ENCODE data around the gene RAB40B.

The RAB40B gene

GRCh38 chr17:82716203-82717010 lies 17.9 kb upstream of the RAB40B start, which contains the start of gene FN3KRP:
TSS of gene FN3KRP (plus strand) at chr17:82716706. CDS start at chr17:82716756, 50 bp downstream.
- peak; percentile 95 for DNase-seq

GRCh38 chr17:82713071-82713723 lies 14.7 kb upstream of the RAB40B start:
- DNase-seq, result no peak

- DNase-seq, result no peak
Observed at GRCh38 chr17:82710499-82711232, 12.2 kb upstream of the RAB40B start.

- DNase-seq, result no peak
Observed at GRCh38 chr17:82709676-82710498, 11.4 kb upstream of the RAB40B start.

GRCh38 chr17:82709024-82709675 lies 10.7 kb upstream of the RAB40B start:
- no peak for DNase-seq

GRCh38 chr17:82705756-82706155 lies 7.3 kb upstream of the RAB40B start:
- no peak for DNase-seq

- no peak for DNase-seq
Observed at GRCh38 chr17:82704886-82705285, 6.4 kb upstream of the RAB40B start.

GRCh38 chr17:82703935-82704865 lies 5.7 kb upstream of the RAB40B start:
- no peak for DNase-seq

- no peak for DNase-seq
Observed at GRCh38 chr17:82703036-82703745, 4.7 kb upstream of the RAB40B start.

- DNase-seq, result no peak
Observed at GRCh38 chr17:82702231-82702927, 3.9 kb upstream of the RAB40B start.

- DNase-seq, result no peak
Observed at GRCh38 chr17:82699551-82699950, 1.1 kb upstream of the RAB40B start.

GRCh38 chr17:82698974-82699442 lies 510 bp upstream of the RAB40B start:
- DNase-seq, result no peak

GRCh38 chr17:82697808-82698064 lies 762 bp downstream of the RAB40B start:
- DNase-seq, result no peak

- no peak for DNase-seq
Observed at GRCh38 chr17:82696916-82697807, 1.3 kb downstream of the RAB40B start.

GRCh38 chr17:82696259-82696658 lies 2.2 kb downstream of the RAB40B start:
- no peak for DNase-seq

GRCh38 chr17:82694647-82695046 lies 3.9 kb downstream of the RAB40B start:
- DNase-seq, result no peak

- DNase-seq, result no peak
Observed at GRCh38 chr17:82693168-82693867, 5.2 kb downstream of the RAB40B start.

GRCh38 chr17:82692268-82692667 lies 6.2 kb downstream of the RAB40B start:
- no peak for DNase-seq
